IPS DF 4.7 (cell line): ENCODE data around the gene F2.
"Not testable (repeated sequence)": the region's sequence is repeated elsewhere in the genome, so short reads cannot be mapped to it uniquely, and the experiment has no call there.

Source experiments
- DNase-seq: peaks from one replicate; pipeline ENCODE4 v3.0.0-alpha.2; 2013; ENCODE audit warnings: low spot score; ENCODE audit errors: extremely low read depth

F2 gene

DNA sequence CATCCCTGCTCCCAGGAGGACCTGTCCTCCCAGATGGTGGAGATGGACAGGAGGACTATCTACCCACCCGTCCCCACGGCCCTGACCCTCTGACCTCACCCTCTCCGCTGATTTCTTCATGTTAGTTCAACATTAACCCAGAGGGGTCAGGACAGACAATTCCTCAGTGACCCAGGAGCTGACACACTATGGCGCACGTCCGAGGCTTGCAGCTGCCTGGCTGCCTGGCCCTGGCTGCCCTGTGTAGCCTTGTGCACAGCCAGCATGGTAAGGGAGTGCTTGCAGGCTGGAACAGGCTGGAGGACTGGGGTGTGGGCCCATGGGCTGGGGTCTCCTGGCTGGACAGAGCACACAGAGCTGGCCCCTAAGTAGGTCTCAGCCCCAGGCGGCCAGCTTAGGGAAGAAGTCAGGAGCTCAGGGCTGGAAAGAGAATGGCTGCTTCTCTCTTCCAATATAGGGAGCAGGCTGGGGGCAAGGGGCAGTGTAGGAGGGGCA is at the start of gene F2:
F2 (plus strand) TSS at position 166 of the 495 bp plus-strand sequence; CDS start at position 189, 23 bp downstream.
- DNase-seq: no peak

DNA sequence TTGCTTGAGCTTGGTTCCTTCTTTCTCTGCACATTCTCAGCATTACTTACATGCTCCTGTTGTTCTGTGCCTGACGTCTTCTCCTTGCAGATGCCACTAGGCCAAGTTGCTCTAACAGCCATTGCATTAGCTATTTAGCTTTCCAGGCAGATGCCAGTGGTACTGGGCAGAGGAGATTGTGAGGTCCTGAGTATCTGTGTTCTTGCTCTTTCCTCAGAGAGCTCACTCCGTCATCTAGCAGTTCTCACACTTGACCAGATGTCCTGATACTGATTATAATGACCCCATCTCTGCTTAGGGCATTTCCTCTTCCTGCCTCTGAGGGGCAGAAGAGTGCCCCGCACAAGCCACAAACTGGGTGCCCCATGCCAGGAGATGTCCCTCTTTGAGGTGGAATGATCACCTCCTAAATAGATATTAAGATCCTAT is 49.3 kb upstream of the F2 start:
- DNase-seq: no peak

DNA sequence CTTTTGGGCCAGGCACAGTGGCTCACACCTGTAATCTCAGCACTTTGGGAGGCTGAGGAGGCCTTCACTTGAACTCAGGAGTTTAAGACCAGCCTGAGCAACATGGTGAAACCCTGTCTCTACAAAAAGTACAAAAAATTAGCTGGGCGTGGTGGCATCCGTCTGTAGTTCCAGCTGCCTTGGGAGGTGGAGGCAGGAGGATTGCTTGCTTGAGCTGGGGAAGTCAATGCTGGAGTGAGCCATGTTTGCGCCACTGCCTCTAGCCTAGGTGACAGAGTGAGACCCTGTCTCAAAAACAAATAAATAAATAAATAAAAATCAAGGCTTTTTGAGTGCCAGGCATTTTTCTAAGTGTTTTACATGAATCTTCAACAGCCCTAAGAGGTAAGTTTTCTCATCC is 48.5 kb upstream of the F2 start:
- DNase-seq: not testable (repeated sequence)

DNA sequence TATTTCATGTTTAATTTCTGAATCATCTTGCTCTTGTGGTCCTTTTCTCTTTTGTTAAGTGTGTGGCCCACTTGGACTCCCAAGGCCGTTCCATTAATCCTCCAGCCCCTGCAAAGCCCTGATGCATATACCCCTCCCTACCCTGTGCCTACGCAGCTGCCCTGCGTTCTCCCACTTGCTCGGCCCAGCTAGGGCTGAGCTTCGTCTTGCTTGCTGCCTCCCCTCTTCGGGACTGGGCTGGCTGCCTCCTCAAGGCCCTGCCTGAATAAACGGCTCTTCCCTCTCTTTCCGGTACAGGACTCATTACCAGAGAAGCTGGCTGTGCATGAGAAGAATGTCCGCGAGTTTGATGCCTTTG is 47.1 kb upstream of the F2 start:
- DNase-seq: no peak

DNA sequence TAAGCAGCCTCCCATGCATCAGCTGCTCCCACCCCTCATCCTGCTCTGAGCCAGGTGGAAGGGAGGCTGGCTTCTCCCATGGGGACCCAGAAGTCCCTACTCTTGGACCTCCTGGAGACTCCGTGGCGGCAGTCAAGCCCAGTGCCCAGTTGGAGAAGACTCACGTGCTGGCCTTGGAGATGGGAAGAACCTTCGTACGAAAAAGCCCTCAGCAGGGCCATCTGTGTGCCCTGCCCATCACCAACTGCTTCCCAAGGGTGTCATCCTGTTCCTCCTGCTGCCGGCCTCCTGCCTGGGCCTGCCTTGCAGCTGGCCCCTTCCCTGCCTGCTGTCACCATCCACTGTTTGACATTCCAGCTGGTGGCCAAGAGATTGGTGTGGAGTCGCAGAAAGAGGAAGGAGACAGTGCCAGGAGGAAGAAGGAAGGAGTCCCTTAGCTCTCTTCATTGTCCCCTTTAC is 46.6 kb upstream of the F2 start:
- no peak for DNase-seq

DNA sequence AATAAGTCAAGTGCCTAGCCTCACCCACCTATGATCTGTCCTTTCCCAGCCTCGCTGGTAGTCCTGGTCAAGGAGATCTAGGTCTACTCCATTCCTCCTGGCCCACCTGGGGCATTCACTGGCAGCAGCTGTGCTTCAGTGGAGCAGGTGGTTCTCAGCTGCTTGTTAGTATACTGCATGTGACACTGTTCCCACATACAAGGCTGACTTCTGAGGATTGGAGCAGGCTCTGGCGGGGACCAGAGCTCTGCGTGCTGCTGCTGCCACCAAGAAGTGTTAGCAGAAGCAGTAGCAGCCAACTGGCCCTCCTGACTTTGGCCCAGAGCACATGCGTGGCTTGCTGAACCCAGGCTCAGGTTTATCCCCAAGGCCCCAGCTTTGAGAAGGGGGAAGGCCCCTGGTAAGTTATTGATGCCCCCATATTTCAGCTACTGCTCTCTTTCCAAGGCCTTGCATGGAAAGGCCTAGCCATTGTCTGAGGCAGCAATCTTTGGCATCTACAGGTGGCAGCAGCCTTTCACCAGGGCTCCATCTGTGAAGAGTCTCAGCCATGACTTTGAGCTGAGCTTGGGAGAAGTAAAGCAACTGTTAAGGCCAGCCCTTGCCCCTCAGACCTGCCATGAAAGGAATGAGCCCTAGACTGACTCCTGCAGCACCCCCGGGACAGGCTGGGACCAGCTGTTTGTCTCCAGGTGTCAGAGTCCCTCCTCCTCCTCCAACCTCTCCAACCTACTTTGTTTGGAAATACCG is 45.1 kb upstream of the F2 start:
- no peak for DNase-seq

DNA sequence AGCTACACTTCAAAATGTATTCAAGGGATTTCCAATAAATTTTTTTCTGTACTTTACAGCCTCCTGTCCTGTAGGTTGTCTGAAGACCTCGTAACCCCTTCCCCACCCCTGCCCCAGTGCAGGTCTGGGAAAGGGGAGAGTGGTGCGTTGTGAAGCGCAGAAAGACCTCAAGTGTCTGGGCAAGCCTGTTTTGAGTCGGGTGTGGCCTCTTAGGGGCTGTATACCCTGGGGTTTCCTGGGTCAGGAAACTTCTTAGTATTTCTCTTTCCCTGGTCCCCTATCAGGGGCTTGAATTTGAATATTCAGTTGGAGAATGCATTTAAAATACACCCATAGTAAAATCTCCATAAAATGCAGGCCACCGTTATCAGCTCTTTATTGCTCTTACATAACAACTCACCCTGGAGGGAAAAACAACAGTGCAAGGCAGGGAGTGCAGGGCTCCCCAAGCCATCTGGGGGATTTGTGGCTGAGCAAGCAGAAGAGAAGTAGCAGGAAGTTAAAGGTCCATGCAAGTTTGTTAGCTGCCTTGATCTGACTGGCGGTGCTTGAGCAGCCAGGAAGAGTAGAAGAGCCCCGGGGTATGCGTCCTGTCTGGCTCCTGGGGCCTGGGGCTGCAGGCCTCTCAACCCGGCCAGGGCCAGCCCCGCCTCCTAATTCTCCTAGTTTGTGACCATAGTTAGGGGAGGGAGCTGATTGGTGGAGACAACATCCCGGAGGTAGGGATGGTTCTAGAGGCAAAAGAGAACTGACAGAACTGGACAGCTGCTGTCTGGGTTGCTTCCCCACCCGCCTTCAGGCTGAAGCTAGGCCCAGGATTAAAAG is 44.3 kb upstream of the F2 start:
- DNase-seq: peak; percentile 16

DNA sequence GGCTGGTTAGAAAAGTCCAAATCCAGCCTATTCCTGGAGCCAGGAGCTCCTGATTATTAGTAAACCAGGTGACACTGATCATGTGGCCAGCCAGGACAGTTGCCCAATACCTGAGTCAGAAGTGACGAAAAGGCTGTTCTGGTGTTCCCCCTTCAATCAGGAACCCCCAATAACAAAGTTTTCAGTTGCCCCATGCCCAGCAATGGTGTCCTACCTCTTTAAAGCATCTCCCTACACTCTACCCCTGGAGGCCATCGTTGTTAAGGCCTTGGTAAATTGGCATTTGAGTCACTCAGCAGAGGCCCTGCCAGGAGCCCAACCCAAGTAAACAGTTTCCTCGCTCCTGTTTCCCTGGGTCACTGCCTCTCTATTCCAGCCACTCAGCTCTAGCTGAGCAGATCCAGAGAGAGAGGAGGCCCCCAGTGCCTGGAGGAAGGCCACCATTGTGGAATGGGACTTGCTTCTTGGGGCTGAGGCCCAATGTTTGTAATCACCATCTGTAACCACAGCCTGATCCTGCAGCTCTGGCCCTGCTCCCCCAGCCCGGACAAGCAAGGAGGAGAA is 43.6 kb upstream of the F2 start:
- DNase-seq: no peak

DNA sequence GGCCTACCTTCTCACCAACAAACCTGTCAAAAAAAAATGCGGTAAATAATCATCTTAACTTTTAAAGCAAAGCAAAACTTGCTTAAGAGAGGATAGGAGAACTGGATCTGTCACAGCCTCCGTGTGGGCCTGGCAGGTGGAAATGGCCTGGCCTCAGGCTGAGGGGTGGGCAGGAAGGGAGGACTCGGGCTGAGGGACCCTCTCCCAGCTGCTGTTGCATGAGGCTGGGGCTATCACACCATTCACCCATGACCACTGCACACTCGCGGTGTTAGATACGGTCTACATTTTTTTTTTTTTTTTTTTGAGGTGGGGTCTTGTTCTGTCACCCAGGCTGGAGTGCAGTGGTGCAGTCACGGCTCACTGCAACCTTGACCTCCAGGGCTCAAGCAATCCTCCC is 43.1 kb upstream of the F2 start:
- DNase-seq: no peak

DNA sequence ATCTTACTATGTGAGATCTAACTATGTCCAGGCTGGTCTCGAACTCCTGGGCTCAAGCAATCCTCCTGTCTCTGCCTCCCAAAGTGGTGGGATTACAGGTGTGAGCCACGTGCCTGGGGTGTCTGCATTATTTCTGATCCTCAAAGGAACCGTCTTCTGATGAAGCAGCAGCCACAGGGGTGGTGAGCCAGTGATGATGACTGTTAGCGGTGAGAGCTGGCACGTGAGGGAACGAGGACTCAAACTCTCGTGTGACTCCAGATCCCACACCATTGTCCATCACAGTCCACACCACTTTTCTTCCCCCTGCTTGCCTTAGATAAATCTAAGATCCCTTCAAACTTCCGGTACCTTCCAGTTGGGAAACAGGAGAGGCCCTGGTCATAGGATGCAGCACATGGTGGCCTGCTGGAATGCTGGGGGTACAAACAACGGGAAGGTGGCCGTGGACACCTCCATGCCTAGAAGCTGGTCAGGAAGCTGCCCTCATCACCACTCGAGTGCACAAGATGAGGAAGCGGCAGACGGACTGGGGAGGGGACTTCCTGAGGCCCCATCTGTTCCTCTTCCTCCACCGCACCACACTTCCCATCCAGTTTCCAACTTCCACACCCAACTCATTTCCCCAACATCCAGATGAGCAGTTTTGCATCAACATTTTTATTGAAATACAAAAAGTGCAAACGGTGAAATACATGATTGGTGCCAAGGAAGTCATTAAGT is 42.4 kb upstream of the F2 start:
- DNase-seq: no peak

DNA sequence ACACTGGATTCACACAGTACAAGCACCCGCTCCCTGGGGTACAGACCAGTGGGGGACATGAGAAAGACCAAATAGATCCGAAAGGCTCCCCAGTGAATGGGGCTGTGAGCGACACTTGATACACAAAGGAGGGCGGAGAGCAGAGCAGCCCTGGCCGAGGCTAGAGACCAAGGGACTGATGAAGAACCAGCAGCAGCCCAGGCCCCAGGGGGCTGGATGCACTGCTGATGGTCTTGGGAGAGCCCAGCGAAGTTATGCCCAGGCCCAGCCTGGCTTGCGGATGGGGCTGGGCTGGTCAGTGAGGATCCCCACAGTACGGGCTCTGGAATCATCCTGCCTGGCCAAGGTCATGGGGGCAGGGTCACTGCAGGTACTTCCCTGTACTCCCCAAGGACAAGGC is 41.8 kb upstream of the F2 start:
- no peak for DNase-seq

DNA sequence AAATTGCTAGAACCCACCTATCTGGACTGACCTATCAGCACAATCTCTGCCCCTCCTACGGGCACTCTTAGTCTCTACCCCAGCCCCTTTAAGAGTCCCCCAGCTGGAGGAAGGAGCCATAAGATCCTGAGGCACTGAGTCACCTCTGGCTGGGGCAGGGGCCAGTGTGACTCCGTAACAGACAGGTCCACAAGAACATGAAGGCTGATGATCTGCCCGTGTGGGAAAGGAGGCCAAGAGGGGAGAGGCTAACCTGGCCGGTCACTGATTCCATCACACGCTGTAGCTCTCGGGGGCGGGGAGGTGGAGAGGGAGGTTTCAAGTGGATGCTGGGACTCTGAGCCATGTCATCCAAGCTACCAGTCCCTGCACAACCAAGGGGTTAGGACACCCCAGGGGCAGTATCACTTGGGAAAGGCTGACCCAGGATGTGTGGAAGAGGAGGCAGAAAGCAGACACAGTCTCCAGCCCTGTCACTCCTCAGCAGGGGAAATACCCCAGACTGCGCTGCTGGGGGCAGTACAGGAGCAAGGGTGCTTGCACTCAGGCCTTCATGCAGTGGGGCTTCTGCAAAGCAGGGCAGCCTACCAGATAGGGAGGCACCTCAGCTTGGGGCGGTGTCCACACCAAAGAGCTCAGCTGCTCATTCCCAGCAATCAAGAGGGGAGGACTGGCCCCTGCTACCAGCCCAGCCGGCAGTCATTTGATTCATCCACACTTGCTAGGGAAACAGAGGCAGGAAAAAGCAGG is 40.8 kb upstream of the F2 start:
- no peak for DNase-seq

DNA sequence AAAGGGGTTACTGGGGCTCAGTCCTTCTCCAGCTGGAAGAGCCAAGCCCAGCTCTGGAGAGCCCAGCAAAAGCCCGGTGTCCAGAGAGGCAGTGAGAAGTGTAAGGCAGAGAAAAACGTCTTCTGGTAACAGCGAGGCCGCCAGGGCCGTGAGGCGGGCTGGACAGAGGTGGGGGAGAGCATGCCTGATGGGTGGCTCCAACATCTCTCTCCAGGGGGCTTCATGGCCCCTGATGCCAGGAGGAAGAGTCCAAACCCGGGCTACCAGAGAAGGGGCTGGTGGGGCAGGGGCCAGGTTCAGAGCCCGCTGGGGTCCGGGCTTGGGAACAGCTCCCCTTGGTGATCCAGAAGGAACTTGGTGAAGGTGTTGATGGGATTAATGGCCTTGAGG is 40.3 kb upstream of the F2 start:
- DNase-seq: no peak

DNA sequence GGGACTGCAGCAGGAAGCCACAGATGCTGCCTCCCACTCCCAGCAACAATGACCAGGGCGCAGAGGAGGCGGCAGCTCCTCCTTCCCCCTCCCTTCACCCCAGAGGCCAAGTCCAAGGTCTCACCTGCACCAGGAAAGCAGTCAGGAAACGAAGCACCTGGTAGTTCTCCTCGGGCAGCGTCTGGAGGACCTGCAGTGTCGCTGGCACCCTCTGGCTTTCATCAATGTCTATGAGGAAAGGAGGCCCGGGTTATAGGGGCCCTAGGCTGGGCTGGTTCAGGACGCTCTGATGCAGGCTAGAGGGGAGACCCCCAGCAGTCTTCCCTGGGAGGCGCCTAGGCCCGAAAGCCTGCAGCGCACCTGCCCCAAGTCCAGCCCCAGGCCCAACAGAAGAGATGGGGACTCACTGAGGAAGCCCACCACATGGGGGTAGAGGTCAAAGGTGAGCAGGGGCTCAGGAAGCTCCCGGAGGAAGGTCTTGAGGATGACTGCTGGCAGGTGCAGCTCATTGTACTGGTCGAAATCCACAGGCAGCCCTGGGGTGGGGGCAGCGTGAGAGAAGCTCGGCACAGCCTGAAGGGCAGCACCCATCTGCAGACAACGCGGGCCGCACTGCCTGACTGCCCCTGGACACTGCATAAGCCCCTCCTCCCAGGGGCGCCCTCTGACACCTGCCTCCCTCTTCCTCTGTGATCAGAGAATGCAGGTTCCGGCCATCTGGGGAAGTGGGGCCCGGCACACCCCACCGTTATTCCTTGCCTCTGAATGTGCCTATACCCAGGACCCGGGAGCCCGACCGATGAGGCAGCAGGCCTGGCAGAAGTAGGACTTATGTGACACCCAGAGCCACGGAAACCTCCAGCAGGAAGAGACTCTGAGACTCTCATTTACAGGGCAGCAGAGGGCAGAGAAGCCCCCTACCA is 39.5 kb upstream of the F2 start:
- DNase-seq: no peak

DNA sequence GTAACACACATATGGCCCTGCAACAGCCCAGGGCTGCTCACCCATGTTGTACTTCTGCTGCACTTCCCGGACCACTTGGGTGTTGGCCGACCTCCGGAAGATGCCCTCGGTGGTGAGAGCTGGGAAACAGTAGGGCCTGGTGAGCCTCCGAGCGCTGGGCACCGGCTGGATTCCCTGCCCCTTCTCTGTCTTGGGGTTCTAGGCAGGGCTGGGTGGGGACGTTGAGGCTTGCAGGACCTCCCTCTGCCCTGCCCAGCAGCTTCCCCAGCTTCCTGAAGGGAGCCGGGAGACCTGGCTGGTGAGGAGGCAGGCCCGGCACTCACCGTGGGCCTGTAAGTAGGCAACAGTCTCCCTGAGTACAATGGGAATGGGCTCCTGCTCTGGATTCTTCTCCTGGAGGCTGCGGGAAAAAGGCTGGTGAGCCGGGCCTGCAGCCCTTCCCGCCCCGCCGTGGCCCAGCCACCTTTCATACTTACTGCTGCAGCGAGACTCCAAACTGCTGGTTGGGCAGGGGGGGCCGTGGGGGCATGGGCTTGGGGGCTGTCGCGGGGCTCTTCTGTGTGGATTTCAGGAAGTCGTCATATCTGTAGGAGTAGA is 38.8 kb upstream of the F2 start:
- no peak for DNase-seq

DNA sequence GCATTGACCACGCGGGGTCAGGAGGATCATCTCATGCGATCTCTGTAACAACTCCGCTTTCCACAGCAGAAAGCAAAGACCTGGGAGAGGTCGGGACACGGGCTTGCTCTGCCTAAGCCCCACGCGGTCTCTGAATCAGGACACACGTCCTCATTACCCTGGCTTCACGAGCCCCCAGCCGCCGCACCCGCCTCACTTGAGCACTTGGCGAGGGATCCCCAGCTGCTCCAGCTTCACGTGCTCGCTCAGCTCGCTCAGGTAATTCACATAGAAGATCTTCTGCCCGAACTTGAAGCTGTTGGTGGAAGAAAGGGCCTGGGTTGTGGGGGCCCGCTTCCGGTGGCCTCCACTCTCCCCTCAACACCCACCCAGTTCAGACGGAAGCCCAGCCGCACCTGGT is 38.2 kb upstream of the F2 start:
- DNase-seq: no peak

DNA sequence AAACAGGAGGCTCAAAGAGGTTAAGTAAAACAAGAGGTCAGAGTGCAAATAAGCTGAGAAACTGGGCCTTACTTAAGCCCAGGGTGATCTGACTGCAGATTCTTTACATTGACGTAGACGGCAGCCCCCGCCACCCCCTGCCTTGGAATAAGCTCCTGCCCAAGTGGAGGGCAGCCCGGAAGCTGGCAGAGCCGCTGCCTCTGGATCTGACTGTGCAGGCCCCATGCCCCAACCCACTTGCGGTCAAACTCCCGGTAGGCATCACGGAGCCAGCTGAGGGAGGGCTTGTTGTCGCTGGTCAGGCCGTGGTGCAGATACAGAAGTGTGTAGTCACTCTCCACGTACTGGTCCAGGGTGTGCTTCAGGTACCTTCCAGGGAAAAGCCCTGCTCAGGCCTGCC is 37.2 kb upstream of the F2 start:
- no peak for DNase-seq

DNA sequence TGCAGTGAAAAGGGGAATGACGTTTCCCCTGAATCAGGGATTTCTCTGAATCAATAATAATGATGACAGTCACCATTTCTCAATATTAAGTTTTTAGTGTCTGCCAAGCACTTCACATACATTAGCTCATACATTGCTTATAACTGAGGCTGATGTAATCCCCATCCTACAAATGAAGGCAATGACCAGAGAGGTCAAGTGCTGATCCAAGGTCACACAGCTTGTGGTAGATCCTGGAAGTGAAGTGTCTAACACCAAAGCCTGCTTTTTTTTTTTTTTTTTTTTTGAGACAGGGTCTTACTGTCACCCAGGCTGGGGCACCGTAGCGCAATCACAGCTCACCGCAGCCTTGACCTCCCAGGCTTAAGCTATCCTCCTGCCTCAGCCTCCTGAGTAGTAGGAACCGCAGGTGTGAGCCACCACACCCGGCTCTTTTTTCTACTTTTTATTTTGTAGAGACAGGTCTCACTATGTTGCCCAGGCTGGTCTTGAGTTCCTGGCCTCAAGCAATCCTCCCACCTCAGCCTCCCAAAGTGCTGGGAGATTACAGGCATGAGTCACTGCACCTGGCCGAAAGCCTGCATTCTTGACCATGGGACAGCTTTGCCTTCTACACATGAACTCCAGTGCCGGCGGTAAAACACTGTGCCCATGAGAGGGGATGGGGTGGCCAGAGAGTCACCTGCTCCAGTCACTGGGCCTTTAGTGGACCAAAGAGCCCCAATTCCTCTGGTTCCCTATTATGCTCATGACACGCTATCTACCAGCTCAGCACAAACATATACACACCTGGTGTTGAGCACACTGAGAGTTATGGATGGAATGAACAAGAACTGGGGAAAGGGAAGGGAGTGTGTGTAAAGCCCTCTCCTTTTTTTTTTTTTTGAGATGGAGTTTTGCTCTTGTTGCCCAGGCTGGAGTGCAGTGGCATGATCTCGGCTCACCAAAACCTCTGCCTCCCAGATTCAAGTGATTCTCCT is 36.0 kb upstream of the F2 start:
- DNase-seq: no peak
